OCI-LY7 (cell line): ENCODE results near the gene TMEM179.

Experiments used
- EZH2phosphoT487 ChIP-seq: fragments of 200-600 bp; sonication (generic); IDR thresholded peaks from 2 replicates; pipeline ENCODE4 v1.6.1; 2018; ENCODE audit warnings: low read depth, borderline replicate concordance, mild to moderate bottlenecking, mixed run types, antibody characterized with exemption, low read length, moderate library complexity, mixed read lengths
- TF ChIP-seq, protein P1 (sequence below): fragments of 200-600 bp; sonication (generic); conservative IDR thresholded peaks from 2 replicates; pipeline ENCODE4 v1.5.1; 2014; ENCODE audit warnings: mild to moderate bottlenecking, antibody characterized with exemption, low read length, moderate library complexity, mixed read lengths

DNA sequence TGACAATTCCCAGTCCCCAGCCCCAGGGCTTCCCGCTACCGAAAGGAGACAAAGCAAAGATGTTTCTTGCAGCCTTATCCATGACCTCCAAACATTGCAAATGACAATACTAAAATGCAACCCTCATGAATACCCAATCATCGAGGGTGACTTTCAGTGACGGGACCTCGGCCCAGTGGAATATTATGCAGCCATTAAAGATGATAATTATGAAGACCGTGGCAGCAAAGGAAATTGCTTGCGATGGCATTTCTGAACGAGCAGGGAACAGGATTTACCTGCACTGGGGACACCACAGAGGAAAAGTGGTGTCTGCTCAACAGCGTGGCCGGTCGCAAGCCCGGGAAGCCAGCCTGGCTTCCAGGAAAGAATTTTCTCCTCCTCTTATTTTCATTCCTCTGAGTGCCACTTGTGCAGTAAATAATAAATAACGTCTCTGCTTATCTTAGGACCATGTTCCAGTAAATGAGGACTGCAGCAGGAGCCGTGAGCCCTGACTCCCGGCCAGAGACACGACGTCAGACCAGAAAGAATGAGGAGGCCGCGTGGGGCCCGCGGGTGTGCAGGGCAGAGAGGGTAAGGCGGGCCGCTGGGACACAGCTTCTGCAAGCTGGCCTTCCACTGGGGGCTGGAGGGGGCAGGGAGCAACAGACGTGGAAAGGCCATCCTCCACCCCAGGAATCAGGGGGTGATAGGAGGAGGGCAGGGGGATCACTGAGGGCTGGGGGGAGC is 18.4 kb downstream of the TMEM179 start:
- TF ChIP-seq, protein P1, sequence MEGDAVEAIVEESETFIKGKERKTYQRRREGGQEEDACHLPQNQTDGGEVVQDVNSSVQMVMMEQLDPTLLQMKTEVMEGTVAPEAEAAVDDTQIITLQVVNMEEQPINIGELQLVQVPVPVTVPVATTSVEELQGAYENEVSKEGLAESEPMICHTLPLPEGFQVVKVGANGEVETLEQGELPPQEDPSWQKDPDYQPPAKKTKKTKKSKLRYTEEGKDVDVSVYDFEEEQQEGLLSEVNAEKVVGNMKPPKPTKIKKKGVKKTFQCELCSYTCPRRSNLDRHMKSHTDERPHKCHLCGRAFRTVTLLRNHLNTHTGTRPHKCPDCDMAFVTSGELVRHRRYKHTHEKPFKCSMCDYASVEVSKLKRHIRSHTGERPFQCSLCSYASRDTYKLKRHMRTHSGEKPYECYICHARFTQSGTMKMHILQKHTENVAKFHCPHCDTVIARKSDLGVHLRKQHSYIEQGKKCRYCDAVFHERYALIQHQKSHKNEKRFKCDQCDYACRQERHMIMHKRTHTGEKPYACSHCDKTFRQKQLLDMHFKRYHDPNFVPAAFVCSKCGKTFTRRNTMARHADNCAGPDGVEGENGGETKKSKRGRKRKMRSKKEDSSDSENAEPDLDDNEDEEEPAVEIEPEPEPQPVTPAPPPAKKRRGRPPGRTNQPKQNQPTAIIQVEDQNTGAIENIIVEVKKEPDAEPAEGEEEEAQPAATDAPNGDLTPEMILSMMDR, result no peak
- no peak for TF ChIP-seq EZH2phosphoT487
